Measurements from ENCODE around the gene DDX53.

DDX53 gene

DNA sequence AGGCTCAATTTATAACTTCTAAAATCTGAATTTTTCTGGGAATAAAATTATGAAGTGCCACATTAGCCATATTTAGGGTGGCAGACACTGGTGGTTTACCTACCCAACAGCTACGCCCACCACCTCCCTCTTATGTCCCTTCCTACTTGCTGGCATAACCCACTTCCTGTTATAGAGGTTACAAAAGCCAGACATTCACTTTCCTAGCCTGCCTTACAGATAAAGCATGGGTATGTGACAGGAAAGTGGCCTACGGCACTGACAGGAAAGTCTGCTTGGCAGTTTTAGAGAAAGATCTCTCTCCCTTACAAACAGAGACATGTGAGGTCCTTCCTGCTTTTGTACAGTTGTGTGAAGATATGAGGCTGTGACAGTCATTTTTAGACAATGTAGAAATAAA lies 12.4 kb downstream of the DDX53 start:
- Histone ChIP-seq H3K9me3 (ENCODE audit: insufficient read depth, low read depth, low read length) (no peaks in the 10 kb centered on the region), H3K9me2 (replicated peaks; ENCODE audit: low read depth, low read length) (no peaks in the 10 kb centered on the region), H3K79me2 (ENCODE audit: insufficient read depth, low read length) (no peaks in the 10 kb centered on the region), H3K9ac (ENCODE audit: low read depth, low read length, poor library complexity, severe bottlenecking) (peak overlapping the region; percentile 43), H3K27me3 (ENCODE audit: insufficient read depth, low read length, poor library complexity, severe bottlenecking) (no peaks in the 10 kb centered on the region), H3K4me3 (ENCODE audit: low read length, poor library complexity, severe bottlenecking) (peak overlapping the region; percentile 13), H3K36me3 (ENCODE audit: insufficient read depth, low read length) (no peaks in the 10 kb centered on the region), H3F3A (ENCODE audit: low read depth) (no peaks in the 10 kb centered on the region), H3K4me1 (ENCODE audit: insufficient read depth, low read length, poor library complexity, severe bottlenecking) (peaks cover 6% of the 10 kb centered on the region), H4K20me1 (ENCODE audit: insufficient read depth, low read length, poor library complexity, severe bottlenecking) (no peaks in the 10 kb centered on the region), H3K4me2 (ENCODE audit: low read depth, low read length, poor library complexity, severe bottlenecking) (peak overlapping the region; percentile 42), H2AFZ (ENCODE audit: low read length) (peak overlapping the region; percentile 43; the same call in 1 of the 2 replicates)
- TF ChIP-seq EZH2phosphoT487 (IDR thresholded peaks at IDR 0.05; ENCODE audit: borderline replicate concordance): no peak
- TF ChIP-seq, protein P1, sequence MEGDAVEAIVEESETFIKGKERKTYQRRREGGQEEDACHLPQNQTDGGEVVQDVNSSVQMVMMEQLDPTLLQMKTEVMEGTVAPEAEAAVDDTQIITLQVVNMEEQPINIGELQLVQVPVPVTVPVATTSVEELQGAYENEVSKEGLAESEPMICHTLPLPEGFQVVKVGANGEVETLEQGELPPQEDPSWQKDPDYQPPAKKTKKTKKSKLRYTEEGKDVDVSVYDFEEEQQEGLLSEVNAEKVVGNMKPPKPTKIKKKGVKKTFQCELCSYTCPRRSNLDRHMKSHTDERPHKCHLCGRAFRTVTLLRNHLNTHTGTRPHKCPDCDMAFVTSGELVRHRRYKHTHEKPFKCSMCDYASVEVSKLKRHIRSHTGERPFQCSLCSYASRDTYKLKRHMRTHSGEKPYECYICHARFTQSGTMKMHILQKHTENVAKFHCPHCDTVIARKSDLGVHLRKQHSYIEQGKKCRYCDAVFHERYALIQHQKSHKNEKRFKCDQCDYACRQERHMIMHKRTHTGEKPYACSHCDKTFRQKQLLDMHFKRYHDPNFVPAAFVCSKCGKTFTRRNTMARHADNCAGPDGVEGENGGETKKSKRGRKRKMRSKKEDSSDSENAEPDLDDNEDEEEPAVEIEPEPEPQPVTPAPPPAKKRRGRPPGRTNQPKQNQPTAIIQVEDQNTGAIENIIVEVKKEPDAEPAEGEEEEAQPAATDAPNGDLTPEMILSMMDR (conservative IDR thresholded peaks at IDR 0.05; ENCODE audit: low read length): no peak

DNA sequence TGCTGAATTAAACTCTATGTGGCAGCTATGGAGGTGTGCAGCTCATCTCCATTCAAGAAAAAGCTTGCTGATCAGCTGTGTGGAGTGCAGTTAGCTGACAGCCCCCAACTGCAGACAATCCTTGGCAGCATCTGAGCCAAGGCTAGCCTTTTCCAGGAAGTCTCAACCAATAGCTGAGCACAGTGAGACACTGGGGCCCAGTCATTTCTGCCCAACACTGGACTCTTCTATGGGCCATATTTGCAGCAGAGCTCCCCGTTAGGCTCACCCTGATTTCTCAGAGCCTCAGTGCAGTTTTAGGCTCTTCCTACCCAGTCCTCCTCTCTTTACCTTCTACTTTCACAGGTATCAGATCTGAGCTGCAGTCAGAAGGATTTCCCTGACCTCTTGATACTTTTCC lies 12.9 kb downstream of the DDX53 start:
- Histone ChIP-seq H4K20me1 (ENCODE audit: insufficient read depth, low read length, poor library complexity, severe bottlenecking) (no peaks in the 10 kb centered on the region), H3K9me3 (ENCODE audit: insufficient read depth, low read depth, low read length) (no peaks in the 10 kb centered on the region), H2AFZ (ENCODE audit: low read length) (peak overlapping the region; percentile 43; the same call in 1 of the 2 replicates), H3K4me3 (ENCODE audit: low read length, poor library complexity, severe bottlenecking) (peak overlapping the region; percentile 13), H3K4me2 (ENCODE audit: low read depth, low read length, poor library complexity, severe bottlenecking) (peak overlapping the region; percentile 42), H3K9me2 (replicated peaks; ENCODE audit: low read depth, low read length) (no peaks in the 10 kb centered on the region), H3K27me3 (ENCODE audit: insufficient read depth, low read length, poor library complexity, severe bottlenecking) (no peaks in the 10 kb centered on the region), H3K4me1 (ENCODE audit: insufficient read depth, low read length, poor library complexity, severe bottlenecking) (peaks cover 6% of the 10 kb centered on the region), H3K9ac (ENCODE audit: low read depth, low read length, poor library complexity, severe bottlenecking) (peak overlapping the region; percentile 43), H3K36me3 (ENCODE audit: insufficient read depth, low read length) (no peaks in the 10 kb centered on the region), H3K79me2 (ENCODE audit: insufficient read depth, low read length) (no peaks in the 10 kb centered on the region), H3F3A (ENCODE audit: low read depth) (no peaks in the 10 kb centered on the region)
- TF ChIP-seq, protein P1 (conservative IDR thresholded peaks at IDR 0.05; ENCODE audit: low read length): no peak
- TF ChIP-seq EZH2phosphoT487 (IDR thresholded peaks at IDR 0.05; ENCODE audit: borderline replicate concordance): no peak

GRCh38 chrX:23013366-23013765 lies 13.6 kb downstream of the DDX53 start:
- no peak overlapping the region for H2AFZ ChIP-seq (ENCODE audit: low read length)
- no peaks in the 10 kb centered on the region for H3K27me3 ChIP-seq (ENCODE audit: insufficient read depth, low read length, poor library complexity, severe bottlenecking)
- no peaks in the 10 kb centered on the region for H3K36me3 ChIP-seq (ENCODE audit: insufficient read depth, low read length)
- TF ChIP-seq, protein P1 (conservative IDR thresholded peaks at IDR 0.05; ENCODE audit: low read length): no peak
- no peak for TF ChIP-seq EZH2phosphoT487 (IDR thresholded peaks at IDR 0.05; ENCODE audit: borderline replicate concordance)
- H3K9ac ChIP-seq (ENCODE audit: low read depth, low read length, poor library complexity, severe bottlenecking): no peak overlapping the region
- no peaks in the 10 kb centered on the region for H3K9me2 ChIP-seq (replicated peaks; ENCODE audit: low read depth, low read length)
- H3K4me3 ChIP-seq (ENCODE audit: low read length, poor library complexity, severe bottlenecking): no peak overlapping the region
- no peak overlapping the region for H3K4me2 ChIP-seq (ENCODE audit: low read depth, low read length, poor library complexity, severe bottlenecking)
- H3F3A ChIP-seq (ENCODE audit: low read depth): no peaks in the 10 kb centered on the region
- no peaks in the 10 kb centered on the region for H3K79me2 ChIP-seq (ENCODE audit: insufficient read depth, low read length)
- no peaks in the 10 kb centered on the region for H4K20me1 ChIP-seq (ENCODE audit: insufficient read depth, low read length, poor library complexity, severe bottlenecking)
- peaks cover 6% of the 10 kb centered on the region for H3K4me1 ChIP-seq (ENCODE audit: insufficient read depth, low read length, poor library complexity, severe bottlenecking)
- no peaks in the 10 kb centered on the region for H3K9me3 ChIP-seq (ENCODE audit: insufficient read depth, low read depth, low read length)
